Activated CD8-positive, alpha-beta memory T cell treated with anti-CD3 and anti-CD28 coated beads for 24 hours (primary cell): ENCODE results near the gene FOXP2.

ENCODE experiments used
- DNase-seq: peaks from one replicate; pipeline ENCODE4 v3.0.0-alpha.2; 2020

The FOXP2 gene

GRCh38 chr7:114740941-114741340 is 326.3 kb downstream of the FOXP2 start:
- DNase-seq, result no peak

GRCh38 chr7:114741911-114742310 is 327.3 kb downstream of the FOXP2 start:
- no peak for DNase-seq
